CD4-positive, CD25-positive, alpha-beta regulatory T cell (primary cell): ENCODE measurements around the gene XYLT1. TPM values are rescaled to one million over a fixed set of nuclear protein-coding genes. Genes with fewer than 3 reads are reported as not detected.
"Not testable (repeated sequence)": the region's sequence is repeated elsewhere in the genome, so short reads cannot be mapped to it uniquely, and the experiment has no call there.

Source experiments
- ATAC-seq, 2 donors: fragments of 150-1000 bp; cut with Tn5 transposase; one replicate each; pipeline ENCODE4 v1.10.0; 2021; ENCODE audit warnings: low read depth in 2 of 2, moderate number of reproducible peaks in 2 of 2, moderate library complexity in 1 of 2
- DNase-seq, 3 donors: peaks; one replicate each; pipeline versions ENCODE4 v3.0.0 to v3.0.0-alpha.2; 2012 to 2022; ENCODE audit warnings: mixed read lengths in 1 of 3
- H3K27ac ChIP-seq: one replicate; pipeline ENCODE4 v1.7.0; 2013; ENCODE audit warnings: mild to moderate bottlenecking, low read length; ENCODE audit not compliant: insufficient read depth, poor library complexity, severe bottlenecking
- H3K27me3 ChIP-seq: one replicate; pipeline ENCODE4 v1.7.0; 2013; ENCODE audit warnings: low read length; ENCODE audit not compliant: control insufficient read depth, insufficient read depth
- H3K36me3 ChIP-seq: one replicate; pipeline ENCODE4 v1.7.0; 2013; ENCODE audit warnings: mild to moderate bottlenecking, low read length, moderate library complexity; ENCODE audit not compliant: control insufficient read depth, insufficient read depth
- H3K4me1 ChIP-seq: 2 replicates; pipeline ENCODE4 v1.7.0; 2013; ENCODE audit warnings: mild to moderate bottlenecking, low read length; ENCODE audit not compliant: insufficient read depth, control insufficient read depth, poor library complexity, severe bottlenecking
- H3K4me3 ChIP-seq: one replicate; pipeline ENCODE4 v1.7.0; 2013; ENCODE audit warnings: low read depth, mild to moderate bottlenecking, low read length, moderate library complexity
- H3K9me3 ChIP-seq, 2 experiments: 1 replicate in 1 of 2; 2 replicates in 1 of 2; pipeline ENCODE4 v1.7.0; 2013; ENCODE audit warnings: low read length in 2 of 2, mild to moderate bottlenecking in 1 of 2, moderate library complexity in 1 of 2; ENCODE audit not compliant: control insufficient read depth in 2 of 2
- H3K27ac Mint-ChIP-seq, 3 donors: one replicate each; pipeline ENCODE4 v1.8.0; 2020 to 2022; ENCODE audit warnings: mild to moderate bottlenecking in 3 of 3, mixed read lengths in 3 of 3, moderate library complexity in 2 of 3
- H3K27me3 Mint-ChIP-seq: one replicate; pipeline ENCODE4 v1.8.0; 2022; ENCODE audit warnings: mild to moderate bottlenecking, mixed read lengths
- H3K36me3 Mint-ChIP-seq: one replicate; pipeline ENCODE4 v1.8.0; 2020; ENCODE audit warnings: mixed read lengths
- H3K4me1 Mint-ChIP-seq, 4 donors: one replicate each; pipeline ENCODE4 v1.8.0; 2020 to 2022; ENCODE audit warnings: mixed read lengths in 4 of 4, mild to moderate bottlenecking in 1 of 4
- H3K4me3 Mint-ChIP-seq, 4 donors: one replicate each; pipeline ENCODE4 v1.8.0; 2020 to 2022; ENCODE audit warnings: mild to moderate bottlenecking in 4 of 4, mixed read lengths in 4 of 4, moderate library complexity in 3 of 4
- H3K9me3 Mint-ChIP-seq, 7 donors: one replicate each; pipeline ENCODE4 v1.8.0; 2020 to 2022; ENCODE audit warnings: mixed read lengths in 7 of 7, mild to moderate bottlenecking in 3 of 7, moderate library complexity in 2 of 7
- polyA plus RNA-seq, 4 donors: library from polyadenylated mRNA; unstranded; fragments of 300-500 nt; fragmentation: Illumina TruSeq; gene quantifications; one replicate each; pipeline ENCODE4 v1.2.3, GENCODE V29; 2021
- total RNA-seq: library from RNA; stranded (reverse); gene quantifications from one replicate; pipeline ENCODE4 v1.2.3, GENCODE V29; 2022

The XYLT1 gene
- total and polyA plus RNA-seq, 5 donors from 2014 or later = 0.68 to 26.3 (median 3.1) TPM

DNA sequence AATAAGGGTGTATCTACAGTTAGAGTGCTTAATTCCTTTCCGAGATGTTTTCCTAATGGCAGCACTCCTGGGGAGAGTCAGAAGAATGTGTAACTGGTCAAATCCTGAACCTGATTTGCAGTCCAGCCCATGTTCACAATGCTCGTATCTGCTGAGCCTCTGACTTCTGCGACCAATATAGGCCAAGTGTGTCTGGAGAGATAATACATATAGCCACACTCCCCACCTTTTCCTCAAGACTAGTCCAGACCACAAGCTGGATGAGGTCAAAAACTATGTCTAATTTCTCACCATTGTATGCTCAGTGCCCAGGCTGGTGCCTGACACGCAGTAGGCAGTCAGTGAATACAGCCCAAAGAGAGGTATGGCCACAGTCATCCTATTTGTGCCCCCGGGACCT lies 58.0 kb downstream of the XYLT1 start:
- no peak for DNase-seq
- Histone ChIP-seq H3K27me3 (no peaks in the 10 kb centered on the region), H3K27ac (no peak overlapping the region), H3K4me3 (no peak overlapping the region), H3K9me3 (no peaks in the 10 kb centered on the region), H3K4me1 (peaks cover 30% of the 10 kb centered on the region), H3K36me3 (no peaks in the 10 kb centered on the region)
- H3K36me3 Mint-ChIP-seq = peaks cover 8% of the 10 kb centered on the region
- peaks cover 28 to 71% (median 37%) of the 10 kb centered on the region in 4 donors for H3K4me1 Mint-ChIP-seq
- H3K4me3 Mint-ChIP-seq = no peak overlapping the region
- peaks cover 0 to 2% (median 0%) of the 10 kb centered on the region in 7 donors for H3K9me3 Mint-ChIP-seq
- peak overlapping the region in 1 of 3 donors; percentile 67 for H3K27ac Mint-ChIP-seq
- no peaks in the 10 kb centered on the region for H3K27me3 Mint-ChIP-seq
- no peak for ATAC-seq

DNA sequence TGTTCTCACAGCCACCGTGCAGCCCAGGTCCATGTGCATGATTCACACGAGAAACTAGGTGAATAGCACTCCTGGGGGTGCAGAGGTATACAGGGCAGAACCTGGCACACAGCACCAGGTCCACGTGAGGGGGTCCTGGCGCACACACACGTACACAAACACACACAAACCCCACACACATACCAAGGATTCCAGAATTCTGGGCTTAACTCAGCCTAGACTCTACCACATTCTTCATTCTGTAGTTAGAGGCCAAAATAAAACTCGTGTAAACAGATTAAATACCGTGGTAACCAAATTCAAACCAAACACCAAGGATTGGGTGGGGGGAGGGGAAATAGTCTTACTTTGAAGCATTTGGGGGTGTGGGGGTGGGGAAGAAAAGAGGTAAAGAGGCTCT lies 58.5 kb downstream of the XYLT1 start:
- Mint-ChIP-seq H3K36me3 (peaks cover 8% of the 10 kb centered on the region), H3K27ac (peak overlapping the region in 2 of 3 donors; percentile 45 to 47), H3K4me1 (peaks cover 22 to 66% (median 33%) of the 10 kb centered on the region in 4 donors), H3K27me3 (no peaks in the 10 kb centered on the region), H3K9me3 (peaks cover 0 to 2% (median 0%) of the 10 kb centered on the region in 7 donors), H3K4me3 (no peak overlapping the region)
- H3K27ac ChIP-seq = no peak overlapping the region
- H3K4me1 ChIP-seq = peaks cover 30% of the 10 kb centered on the region
- DNase-seq (no peak), ATAC-seq (no peak)
- H3K27me3 ChIP-seq = no peaks in the 10 kb centered on the region
- no peak overlapping the region for H3K4me3 ChIP-seq
- peaks cover 4% of the 10 kb centered on the region for H3K36me3 ChIP-seq
- H3K9me3 ChIP-seq = no peaks in the 10 kb centered on the region

DNA sequence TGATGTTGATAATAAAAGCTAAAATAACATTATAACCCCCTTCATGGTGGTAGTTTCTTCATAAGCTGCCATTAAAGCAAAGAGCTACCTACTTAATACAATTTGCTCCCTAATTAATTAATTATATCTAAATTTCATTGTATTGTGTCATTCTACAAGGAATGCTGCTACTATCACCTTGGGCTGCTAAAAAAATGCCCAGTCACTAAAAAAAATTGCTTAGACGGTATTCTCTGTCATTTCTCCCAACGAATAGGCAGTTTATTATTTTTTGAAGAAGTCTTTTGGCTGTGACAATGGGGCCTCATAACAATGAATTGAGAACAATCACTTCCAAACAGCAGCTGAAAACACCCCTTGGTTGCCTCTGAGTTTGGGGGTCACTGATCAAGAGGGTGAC lies 59.5 kb downstream of the XYLT1 start:
- Mint-ChIP-seq H3K27ac (peak overlapping the region in 2 of 3 donors; percentile 47 to 71), H3K4me1 (peaks cover 14 to 58% (median 29%) of the 10 kb centered on the region in 4 donors), H3K36me3 (peaks cover 8% of the 10 kb centered on the region), H3K9me3 (peaks cover 0 to 2% (median 0%) of the 10 kb centered on the region in 7 donors), H3K27me3 (no peaks in the 10 kb centered on the region), H3K4me3 (no peak overlapping the region)
- ATAC-seq (no peak), DNase-seq (no peak)
- Histone ChIP-seq H3K27me3 (no peaks in the 10 kb centered on the region), H3K36me3 (peaks cover 4% of the 10 kb centered on the region), H3K4me1 (peaks cover 21% of the 10 kb centered on the region), H3K9me3 (no peaks in the 10 kb centered on the region), H3K4me3 (no peak overlapping the region), H3K27ac (no peak overlapping the region)

DNA sequence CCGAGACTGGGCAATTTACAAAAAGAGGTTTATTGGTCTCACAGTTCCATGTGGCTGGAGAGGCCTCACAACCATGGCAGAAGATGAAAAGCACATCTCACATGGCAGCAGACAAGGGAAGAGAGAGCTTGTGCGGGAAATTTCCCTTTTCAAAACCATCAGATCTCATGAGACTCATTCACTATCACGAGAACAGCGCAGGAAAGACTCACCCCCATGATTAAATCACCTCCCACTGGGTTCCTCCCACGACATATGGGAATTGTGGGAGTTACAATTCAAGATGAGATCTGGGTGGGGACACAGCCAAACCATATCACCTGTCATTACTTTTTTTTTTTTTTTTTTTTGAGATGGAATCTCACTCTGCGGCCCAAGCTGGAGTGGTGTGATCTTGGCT lies 60.4 kb downstream of the XYLT1 start:
- not testable (repeated sequence) for ATAC-seq, H3K27me3 ChIP-seq, H3K36me3 ChIP-seq, H3K27me3 Mint-ChIP-seq, DNase-seq, H3K36me3 Mint-ChIP-seq, H3K4me3 ChIP-seq, H3K9me3 Mint-ChIP-seq, H3K27ac ChIP-seq, H3K4me3 Mint-ChIP-seq, H3K9me3 ChIP-seq
- peak overlapping the region in 2 of 3 donors; percentile 7 to 17 for H3K27ac Mint-ChIP-seq
- H3K4me1 Mint-ChIP-seq = peaks cover 14 to 52% (median 21%) of the 10 kb centered on the region in 4 donors
- H3K4me1 ChIP-seq = peaks cover 18% of the 10 kb centered on the region

DNA sequence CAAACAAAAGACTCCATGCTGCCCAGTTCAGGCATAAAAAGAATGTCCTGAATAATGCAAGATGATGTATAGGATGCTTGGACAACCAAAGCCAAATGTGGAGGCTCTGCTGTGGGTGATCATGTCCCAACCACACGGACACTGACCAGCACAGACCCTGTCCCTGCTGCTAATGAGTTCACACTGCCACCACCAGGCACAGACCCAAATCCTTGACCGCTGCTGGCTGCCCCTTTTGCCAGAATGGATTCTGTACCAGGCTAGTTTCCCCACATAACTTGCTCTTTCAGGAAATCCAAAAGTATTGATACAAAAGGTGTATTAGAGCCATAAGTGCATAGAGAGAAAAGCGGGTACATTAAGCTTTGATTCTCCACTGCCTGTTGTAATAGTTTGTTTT lies 60.9 kb downstream of the XYLT1 start:
- Histone ChIP-seq H3K9me3 (no peaks in the 10 kb centered on the region), H3K27me3 (no peaks in the 10 kb centered on the region), H3K27ac (no peak overlapping the region), H3K4me1 (peaks cover 16% of the 10 kb centered on the region), H3K4me3 (no peak overlapping the region), H3K36me3 (peaks cover 4% of the 10 kb centered on the region)
- ATAC-seq = no peak
- Mint-ChIP-seq H3K27me3 (no peaks in the 10 kb centered on the region), H3K36me3 (peaks cover 8% of the 10 kb centered on the region), H3K27ac (peak overlapping the region in 1 of 3 donors; percentile 7), H3K4me3 (no peak overlapping the region), H3K4me1 (peaks cover 14 to 48% (median 20%) of the 10 kb centered on the region in 4 donors), H3K9me3 (peaks cover 0 to 2% (median 0%) of the 10 kb centered on the region in 7 donors)
- DNase-seq = no peak

GRCh38 chr16:17408955-17409441 lies 61.8 kb downstream of the XYLT1 start:
- Mint-ChIP-seq H3K27ac (peak overlapping the region in 2 of 3 donors; percentile 28 to 78), H3K36me3 (peaks cover 7% of the 10 kb centered on the region), H3K4me1 (peaks cover 7 to 43% (median 13%) of the 10 kb centered on the region in 4 donors), H3K4me3 (no peak overlapping the region), H3K9me3 (peaks cover 0 to 2% (median 0%) of the 10 kb centered on the region in 7 donors), H3K27me3 (no peaks in the 10 kb centered on the region)
- H3K4me3 ChIP-seq = no peak overlapping the region
- no peak for ATAC-seq
- no peak overlapping the region for H3K27ac ChIP-seq
- peaks cover 4% of the 10 kb centered on the region for H3K36me3 ChIP-seq
- H3K4me1 ChIP-seq = peaks cover 8% of the 10 kb centered on the region
- DNase-seq = no peak
- no peaks in the 10 kb centered on the region for H3K27me3 ChIP-seq
- no peaks in the 10 kb centered on the region for H3K9me3 ChIP-seq

GRCh38 chr16:17408296-17408695 lies 62.5 kb downstream of the XYLT1 start:
- no peaks in the 10 kb centered on the region for H3K27me3 Mint-ChIP-seq
- H3K4me1 Mint-ChIP-seq = peaks cover 4 to 44% (median 11%) of the 10 kb centered on the region in 4 donors
- peaks cover 0 to 2% (median 0%) of the 10 kb centered on the region in 7 donors for H3K9me3 Mint-ChIP-seq
- H3K4me1 ChIP-seq = peaks cover 7% of the 10 kb centered on the region
- H3K36me3 Mint-ChIP-seq = peaks cover 5% of the 10 kb centered on the region
- peak overlapping the region in 1 of 3 donors; percentile 78 for H3K27ac Mint-ChIP-seq
- H3K36me3 ChIP-seq = peaks cover 4% of the 10 kb centered on the region
- no peaks in the 10 kb centered on the region for H3K27me3 ChIP-seq
- DNase-seq = no peak
- H3K4me3 ChIP-seq = no peak overlapping the region
- H3K27ac ChIP-seq = no peak overlapping the region
- no peaks in the 10 kb centered on the region for H3K9me3 ChIP-seq
- H3K4me3 Mint-ChIP-seq = no peak overlapping the region
- ATAC-seq = no peak

DNA sequence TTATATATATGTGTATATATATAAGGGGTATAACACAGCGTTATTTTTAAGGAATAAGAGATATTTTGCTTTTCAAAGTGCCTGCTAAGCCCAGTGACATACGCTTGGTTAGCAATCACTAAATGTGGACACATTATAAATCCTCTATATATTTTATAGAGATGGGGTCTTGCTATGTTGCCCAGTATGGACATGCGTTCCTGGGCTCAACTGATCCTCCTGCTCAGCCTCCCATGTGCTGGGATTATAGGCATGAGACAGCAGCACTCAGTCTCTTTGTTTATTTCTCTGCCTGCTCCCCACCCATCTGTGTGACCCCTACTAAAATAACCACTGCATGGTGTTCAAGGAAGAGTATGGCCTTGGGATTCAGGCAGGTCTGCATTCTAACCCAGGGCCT lies 63.4 kb downstream of the XYLT1 start:
- Histone ChIP-seq H3K9me3 (no peaks in the 10 kb centered on the region), H3K27ac (no peak overlapping the region), H3K4me3 (no peak overlapping the region), H3K36me3 (peaks cover 4% of the 10 kb centered on the region), H3K4me1 (peaks cover 7% of the 10 kb centered on the region), H3K27me3 (no peaks in the 10 kb centered on the region)
- H3K27ac Mint-ChIP-seq = no peak overlapping the region
- H3K27me3 Mint-ChIP-seq = no peaks in the 10 kb centered on the region
- H3K4me1 Mint-ChIP-seq = peaks cover 4 to 38% (median 11%) of the 10 kb centered on the region in 4 donors
- peaks cover 5% of the 10 kb centered on the region for H3K36me3 Mint-ChIP-seq
- peaks cover 0 to 2% (median 0%) of the 10 kb centered on the region in 7 donors for H3K9me3 Mint-ChIP-seq
- H3K4me3 Mint-ChIP-seq = no peak overlapping the region
- ATAC-seq (no peak), DNase-seq (no peak)
